RPMI7951 (cell line): ENCODE results near the gene TRAPPC10. TPM values are rescaled to one million over a fixed set of nuclear protein-coding genes. Genes with fewer than 3 reads are reported as not detected.

Experiments used
- DNase-seq: peaks from one replicate; pipeline ENCODE4 v3.0.0-alpha.2; 2012; ENCODE audit warnings: low read depth
- total RNA-seq: library from RNA; depleted of rRNA; stranded (reverse); fragments of >200 nt; shearing (Covaris generic); gene quantifications from 2 replicates; pipeline ENCODE4 v1.2.3, GENCODE V29; 2014

TRAPPC10 gene
- total RNA-seq, 1 experiment from 2014 or later: 24.5 TPM

DNA sequence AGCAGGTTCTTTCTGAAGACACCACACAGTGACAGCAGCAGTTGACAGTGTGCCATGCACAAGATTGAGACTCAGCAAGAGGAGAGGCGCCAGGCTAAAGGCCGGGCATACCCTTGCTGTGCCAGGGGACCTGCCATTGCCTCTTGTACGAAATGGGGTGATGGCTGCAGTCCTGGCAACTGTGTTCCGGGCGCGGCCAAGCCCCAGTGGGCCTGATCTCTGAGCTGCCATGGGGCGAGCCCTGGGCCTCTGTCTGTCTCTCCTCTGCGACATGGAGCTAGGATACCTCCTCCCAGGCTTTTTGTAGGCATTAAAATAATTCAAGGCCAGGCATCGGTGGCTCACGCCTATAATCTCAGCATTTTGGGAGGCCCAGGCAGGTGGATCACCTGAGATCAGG, 9.6 kb upstream of the TRAPPC10 start:
- DNase-seq: no peak

GRCh38 chr21:44003307-44003966, 8.7 kb upstream of the TRAPPC10 start:
- DNase-seq: no peak

DNA sequence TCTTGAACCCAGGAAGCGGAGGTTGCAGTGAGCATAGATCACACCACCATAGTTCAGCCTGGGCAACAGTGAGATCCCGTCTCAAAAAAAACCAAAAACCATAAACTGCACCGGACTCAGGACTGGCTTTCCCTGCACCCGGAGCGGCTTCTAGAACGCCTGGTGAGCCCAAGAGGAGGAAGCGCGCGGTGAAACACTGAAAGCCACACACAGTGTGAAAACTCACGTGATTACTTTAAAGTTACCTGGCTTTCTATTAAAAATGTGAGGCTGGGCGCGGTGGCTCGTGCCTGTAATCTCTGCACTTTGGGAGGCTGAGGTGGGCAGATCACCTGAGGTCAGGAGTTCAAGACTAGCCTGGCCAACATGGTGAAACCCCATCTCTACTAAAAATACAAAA, 7.0 kb upstream of the TRAPPC10 start:
- DNase-seq: no peak

GRCh38 chr21:44005593-44005992, 6.5 kb upstream of the TRAPPC10 start:
- DNase-seq: no peak

DNA sequence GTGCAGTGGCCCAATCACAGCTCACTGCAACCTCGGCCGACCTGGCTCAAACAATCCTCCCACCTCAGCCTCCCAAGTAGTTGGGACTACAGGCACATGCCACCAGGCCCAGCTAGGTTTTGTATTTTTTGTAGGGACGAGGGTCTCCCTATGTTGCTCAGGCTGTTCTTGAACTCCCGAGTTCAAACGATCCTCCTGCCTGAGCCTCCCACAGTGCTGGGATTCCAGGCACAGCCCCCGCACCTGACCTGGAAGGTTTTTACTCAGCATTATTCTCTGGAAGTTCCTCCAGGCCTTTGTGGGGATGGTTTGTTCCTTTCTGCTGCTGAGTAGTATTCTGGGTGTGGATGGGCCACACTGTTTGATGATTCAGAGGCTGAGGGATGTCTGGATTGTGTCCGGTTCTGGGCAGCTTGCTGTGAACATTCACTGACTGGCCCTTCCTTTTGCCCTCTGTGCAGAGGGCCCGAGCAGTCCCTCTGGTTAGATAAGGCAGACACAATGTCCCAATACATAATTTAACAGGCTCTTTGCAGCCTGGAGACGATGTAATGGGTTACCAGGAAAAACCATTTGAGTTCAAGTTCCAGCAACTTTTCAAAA, 6.0 kb upstream of the TRAPPC10 start:
- peak; percentile 89 for DNase-seq

- peak; percentile 27 for DNase-seq
These were observed 5.5 kb upstream of the TRAPPC10 start for GRCh38 chr21:44006656-44007055.

GRCh38 chr21:44010429-44010828, 1.7 kb upstream of the TRAPPC10 start:
- DNase-seq: no peak

DNA sequence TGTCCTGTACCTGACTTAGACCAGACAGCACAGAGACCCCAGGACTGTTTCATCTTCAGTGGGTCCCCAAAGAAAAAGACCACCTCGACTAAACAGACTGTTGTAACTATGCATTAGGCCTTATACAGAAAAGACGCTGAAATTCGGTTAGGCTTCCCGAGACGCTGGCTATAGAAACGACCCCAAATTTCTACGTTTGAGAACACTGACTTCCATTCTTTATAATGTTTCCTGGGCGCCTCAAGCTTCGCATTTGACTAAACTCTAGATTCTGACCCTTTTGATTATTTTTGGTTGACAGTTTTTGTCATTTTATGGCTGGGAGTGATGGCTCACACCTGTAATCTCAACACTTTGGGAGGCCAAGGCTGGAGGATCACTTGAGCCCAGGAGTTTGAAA, 986 bp upstream of the TRAPPC10 start:
- no peak for DNase-seq

DNA sequence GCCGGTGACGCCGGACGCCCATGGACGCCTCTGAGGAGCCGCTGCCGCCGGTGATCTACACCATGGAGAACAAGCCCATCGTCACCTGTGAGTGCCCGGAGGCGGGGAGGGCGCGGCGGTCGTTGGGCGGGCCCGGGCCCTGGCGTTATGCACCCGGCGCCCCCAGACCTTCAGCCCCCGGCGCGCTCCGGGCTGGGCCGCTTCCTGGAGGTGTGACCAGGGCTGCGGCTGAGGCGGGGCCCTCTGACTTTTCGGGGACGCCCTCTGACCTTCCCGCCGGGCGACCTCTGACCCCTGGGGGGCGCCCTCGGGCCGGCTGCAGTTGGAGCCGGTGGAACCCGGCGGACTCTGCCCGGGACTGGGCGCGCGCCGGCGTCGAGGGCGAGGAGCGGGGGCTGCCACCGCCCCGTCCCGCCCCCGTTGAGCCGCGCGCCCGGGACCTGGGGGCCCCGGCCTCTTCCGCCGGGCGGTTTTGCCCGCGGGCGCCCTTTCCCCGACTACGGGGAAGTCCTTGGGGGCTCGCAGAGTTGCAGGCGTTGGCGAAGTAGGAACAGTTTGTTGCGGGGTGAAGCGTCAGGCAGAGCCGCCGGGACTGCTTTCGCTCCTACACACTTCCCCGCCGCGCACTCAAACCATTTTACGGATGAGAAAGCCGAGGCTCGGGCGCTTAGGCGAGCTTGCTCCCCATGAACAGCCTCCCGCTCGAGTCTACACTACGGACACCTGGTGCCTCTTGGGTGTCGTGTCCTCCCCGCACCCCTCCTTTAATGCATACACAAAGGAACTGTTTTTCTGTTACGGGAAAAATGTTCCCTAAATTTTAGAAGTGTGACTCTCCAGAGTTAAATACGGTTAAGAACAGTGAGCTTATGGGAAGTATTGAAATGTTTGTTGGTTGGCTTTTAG, 618 bp downstream of the TRAPPC10 start:
- DNase-seq: peak; percentile 18

GRCh38 chr21:44013380-44014088, 1.4 kb downstream of the TRAPPC10 start:
- peak; percentile 29 for DNase-seq

DNA sequence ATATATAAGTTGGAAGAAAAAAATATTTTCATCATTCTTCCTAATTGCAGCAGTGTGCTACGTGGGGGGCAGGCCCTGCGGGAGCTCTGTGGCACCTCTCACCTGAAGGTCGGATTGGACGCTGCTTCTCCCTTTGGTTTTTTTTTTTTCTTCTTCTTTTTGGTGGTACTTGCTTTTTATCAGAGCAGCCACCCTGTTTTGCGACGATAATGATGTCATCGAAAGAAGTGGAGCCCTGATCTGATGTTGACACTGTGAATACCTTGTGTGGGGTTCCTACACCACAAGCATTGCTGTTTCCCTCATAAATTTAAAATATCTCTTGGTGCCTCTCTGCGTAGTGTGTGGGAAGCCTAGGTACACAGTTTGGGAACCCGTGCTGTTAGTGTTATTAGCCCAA, 5.5 kb downstream of the TRAPPC10 start:
- no peak for DNase-seq

DNA sequence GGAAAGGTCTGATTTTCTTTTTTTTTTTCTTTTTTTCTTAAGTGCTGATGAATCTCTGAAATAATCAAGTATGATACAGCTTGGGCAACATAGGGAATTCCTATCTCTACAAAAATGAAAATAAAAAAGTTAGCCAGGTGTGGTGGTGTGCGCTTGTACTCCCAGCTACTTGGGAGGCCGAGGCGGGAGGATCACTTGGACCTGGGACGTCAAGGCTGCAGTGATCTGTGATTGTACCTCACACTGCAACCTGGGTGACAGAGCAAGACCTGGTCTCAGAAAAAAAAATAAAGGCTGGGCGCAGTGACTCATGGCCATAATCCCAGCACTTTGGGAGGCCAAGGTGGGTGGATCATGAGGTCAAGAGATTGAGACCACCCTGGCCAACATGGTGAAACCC, 6.0 kb downstream of the TRAPPC10 start:
- no peak for DNase-seq

GRCh38 chr21:44018813-44019567, 6.9 kb downstream of the TRAPPC10 start:
- DNase-seq: no peak

DNA sequence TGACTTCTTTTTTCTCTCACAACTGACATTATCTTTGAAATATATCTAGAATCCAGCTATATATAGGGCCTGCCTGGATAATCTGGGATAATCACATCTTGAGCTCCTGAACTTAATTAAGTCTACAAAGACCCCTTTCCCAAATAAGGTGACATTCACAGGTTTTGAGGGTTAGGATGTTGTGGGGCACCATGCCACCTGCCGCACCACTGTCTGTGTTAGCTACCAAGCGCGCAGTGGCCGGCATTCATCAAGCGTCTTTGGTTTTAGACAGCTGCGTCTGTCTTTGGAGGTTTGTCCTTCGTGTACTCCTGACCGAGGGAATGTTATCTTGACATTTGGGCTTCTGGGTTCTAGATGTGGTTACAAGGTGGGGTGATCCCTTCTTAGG, 7.5 kb downstream of the TRAPPC10 start:
- DNase-seq: no peak

- DNase-seq: no peak
These were observed 8.4 kb downstream of the TRAPPC10 start for GRCh38 chr21:44020551-44020950.

- no peak for DNase-seq
These were observed 9.0 kb downstream of the TRAPPC10 start for GRCh38 chr21:44021064-44021463.

- no peak for DNase-seq
These were observed 12.1 kb downstream of the TRAPPC10 start for GRCh38 chr21:44024257-44024656.

- peak; percentile 40 for DNase-seq
These were observed 12.8 kb downstream of the TRAPPC10 start for GRCh38 chr21:44024887-44025353.

GRCh38 chr21:44027607-44028286, 15.6 kb downstream of the TRAPPC10 start:
- DNase-seq: no peak

DNA sequence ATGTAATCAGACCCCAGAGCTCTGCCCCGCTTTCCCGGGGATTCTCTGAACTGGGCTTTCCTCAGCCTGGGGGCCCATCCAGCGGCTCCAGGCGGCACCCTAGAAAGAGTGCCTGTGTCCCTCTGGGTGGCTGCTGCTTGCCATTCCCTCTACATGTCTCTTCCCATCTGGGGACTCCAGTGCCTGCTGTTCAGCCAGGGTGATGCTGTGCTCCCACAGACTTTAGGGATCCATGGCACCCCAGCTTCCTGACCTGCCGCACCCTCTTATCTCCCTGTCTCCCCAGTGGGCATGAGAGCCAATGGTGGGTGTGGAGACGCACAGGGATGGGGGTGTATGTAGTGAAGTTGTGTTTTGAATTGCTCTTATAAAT, 16.2 kb downstream of the TRAPPC10 start:
- DNase-seq: no peak
